AG04450 (cell line): ENCODE measurements around the gene LRRTM2. TPM values are rescaled to one million over a fixed set of nuclear protein-coding genes. Genes with fewer than 3 reads are reported as not detected.

Experiments used
- CTCF ChIA-PET: fragments of 300-600, 350-600 bp; formaldehyde crosslinking; extraction: SDS; loops from one replicate; lab custom pipeline; 2022; ENCODE audit warnings: antibody characterized with exemption, inconsistent platforms; lab: Charles Lee
- POLR2A ChIA-PET: fragments of 350-600 bp; formaldehyde crosslinking; extraction: SDS; loops from one replicate; lab custom pipeline; 2021; ENCODE audit warnings: antibody characterized with exemption, inconsistent platforms; lab: Yijun Ruan, JAX
- DNase-seq: peaks from one replicate; pipeline ENCODE4 v3.0.0-alpha.2; 2011; ENCODE audit warnings: low read depth, low spot score
- H3K27ac ChIP-seq: one replicate; pipeline ENCODE4 v1.5.1; 2012; ENCODE audit warnings: low read depth, low read length, control low read depth
- H3K27me3 ChIP-seq: one replicate; pipeline ENCODE4 v1.6.0; 2012; ENCODE audit warnings: low read length; ENCODE audit not compliant: control insufficient read depth, insufficient read depth
- H3K4me3 ChIP-seq: 2 replicates; pipeline ENCODE4 v1.5.1; 2011; ENCODE audit warnings: mild to moderate bottlenecking, low read depth, low read length, control low read depth
- H3K9me3 ChIP-seq: 2 replicates; pipeline ENCODE4 v1.5.1; 2012; ENCODE audit warnings: low read length; ENCODE audit not compliant: control insufficient read depth, insufficient read depth
- CTCF ChIP-seq: IDR thresholded peaks from 2 replicates; pipeline ENCODE4 v1.5.1; 2011; ENCODE audit warnings: low read depth, low read length, control low read depth, inconsistent platforms
- polyA plus RNA-seq: library from polyadenylated mRNA; depleted of rRNA; stranded (reverse); fragments of >200 nt; gene quantifications from 2 replicates; pipeline ENCODE4 v1.2.3, GENCODE V29; 2011

The LRRTM2 gene
- polyA plus RNA-seq, 1 experiment = 2.6 TPM

DNA sequence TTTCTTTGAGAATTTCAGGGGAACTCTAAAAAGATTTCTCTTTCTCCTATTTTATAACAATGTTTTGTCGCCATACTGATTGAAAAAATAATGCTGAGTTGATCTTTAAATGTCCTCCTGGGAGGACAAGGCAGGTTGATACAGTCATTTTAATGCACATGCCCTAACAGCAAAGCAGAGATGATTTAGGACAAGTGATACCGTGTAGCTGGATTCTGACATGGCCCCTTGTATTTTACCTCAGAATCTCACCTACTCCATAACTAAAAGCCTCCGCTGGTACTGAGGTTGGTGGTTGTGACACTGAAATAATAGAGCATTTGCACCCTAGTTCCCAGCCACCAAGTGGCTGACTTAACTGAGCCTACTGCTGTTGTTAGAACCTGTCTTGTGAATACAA lies 811 bp upstream of the LRRTM2 start:
- Histone ChIP-seq H3K4me3 (no peak overlapping the region), H3K9me3 (no peaks in the 10 kb centered on the region), H3K27me3 (no peaks in the 10 kb centered on the region), H3K27ac (no peak overlapping the region)
- ChIA-PET CTCF (interaction anchor here (1.0 to 3.8 kb wide), 2 partner anchors 51 to 86 kb away, joined by 3 to 15 read pairs; no protein-coding TSS in a partner anchor), POLR2A (no interaction called here)
- DNase-seq = no peak
- TF ChIP-seq CTCF = no peak

GRCh38 chr5:138875552-138875875 lies 379 bp upstream of the LRRTM2 start:
- Histone ChIP-seq H3K27me3 (no peaks in the 10 kb centered on the region), H3K9me3 (no peaks in the 10 kb centered on the region), H3K27ac (peak overlapping the region; percentile 87), H3K4me3 (peak overlapping the region; percentile 39)
- ChIA-PET POLR2A (no interaction called here), CTCF (interaction anchor here (1.0 to 3.8 kb wide), 3 partner anchors 22 to 86 kb away, joined by 3 to 15 read pairs (median 3); no protein-coding TSS in a partner anchor)
- DNase-seq = no peak
- no peak for TF ChIP-seq CTCF

GRCh38 chr5:138874241-138874640 lies 894 bp downstream of the LRRTM2 start:
- H3K4me3 ChIP-seq = peak overlapping the region; percentile 58
- CTCF ChIA-PET = interaction anchor here (1.0 to 3.8 kb wide), 3 partner anchors 49 to 86 kb away, joined by 3 to 15 read pairs (median 6); no protein-coding TSS in a partner anchor
- DNase-seq = no peak

GRCh38 chr5:138873466-138874221 lies 1.5 kb downstream of the LRRTM2 start:
- H3K27ac ChIP-seq = no peak overlapping the region
- ChIA-PET POLR2A (no interaction called here), CTCF (interaction anchor here (2.3 to 3.8 kb wide), 2 partner anchors 48 to 83 kb away, joined by 6 to 15 read pairs; no protein-coding TSS in a partner anchor)
- no peak overlapping the region; the same call in 1 of the 2 replicates for H3K4me3 ChIP-seq
- no peak for TF ChIP-seq CTCF
- no peaks in the 10 kb centered on the region for H3K9me3 ChIP-seq
- no peaks in the 10 kb centered on the region for H3K27me3 ChIP-seq
- no peak for DNase-seq

More at GRCh38 chr5:138874241-138874640, 894 bp downstream of the LRRTM2 start:
- Histone ChIP-seq H3K27me3 (no peaks in the 10 kb centered on the region), H3K9me3 (no peaks in the 10 kb centered on the region), H3K27ac (no peak overlapping the region)
- POLR2A ChIA-PET = interaction anchor here (0.6 kb wide), 1 partner anchor 330 kb away, joined by 3 read pairs; no protein-coding TSS in a partner anchor
- no peak for TF ChIP-seq CTCF
